ENCODE data around the gene MVK.

Gene MVK

DNA sequence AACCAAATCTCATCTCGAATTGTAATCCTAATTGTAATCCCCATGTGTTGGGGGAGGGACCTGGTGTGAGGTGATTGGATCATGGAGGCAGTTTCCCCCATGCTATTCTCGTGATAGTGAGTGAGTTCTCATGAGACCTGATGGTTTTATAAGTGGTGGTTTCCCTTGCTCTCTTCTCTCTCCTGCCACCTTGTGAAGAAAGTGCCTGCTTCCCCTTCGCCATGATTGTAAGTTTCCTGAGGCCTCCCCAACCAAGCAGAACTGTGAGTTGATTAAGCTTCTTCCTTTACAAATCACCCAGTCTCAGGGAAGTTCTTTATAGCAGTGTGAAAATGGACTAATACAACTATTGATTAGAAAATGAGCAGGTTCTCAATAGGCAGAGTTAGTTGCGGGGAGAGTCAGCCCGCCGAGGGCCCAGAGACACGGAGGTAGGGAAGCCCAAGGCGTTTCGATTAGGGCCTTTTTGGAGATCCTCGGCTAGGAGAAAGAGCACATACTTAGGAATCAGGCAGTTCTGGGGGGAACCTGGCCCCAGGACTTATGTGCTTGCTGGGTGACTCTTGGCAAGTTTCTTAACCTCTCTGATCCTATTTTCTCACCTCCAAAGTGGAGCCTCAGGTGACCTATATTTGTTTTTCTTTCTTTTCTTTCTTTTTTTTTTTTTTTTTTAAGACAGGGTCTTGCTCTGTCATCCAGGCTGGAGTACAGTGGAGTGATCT, 65.7 kb downstream of the MVK start:
- in situ Hi-C loops (cut with MboI; ENCODE audit: low pct_unique_long_range_greater_than_20kb, low sequenced_read_pairs, unreplicated experiment): no loop called here

DNA sequence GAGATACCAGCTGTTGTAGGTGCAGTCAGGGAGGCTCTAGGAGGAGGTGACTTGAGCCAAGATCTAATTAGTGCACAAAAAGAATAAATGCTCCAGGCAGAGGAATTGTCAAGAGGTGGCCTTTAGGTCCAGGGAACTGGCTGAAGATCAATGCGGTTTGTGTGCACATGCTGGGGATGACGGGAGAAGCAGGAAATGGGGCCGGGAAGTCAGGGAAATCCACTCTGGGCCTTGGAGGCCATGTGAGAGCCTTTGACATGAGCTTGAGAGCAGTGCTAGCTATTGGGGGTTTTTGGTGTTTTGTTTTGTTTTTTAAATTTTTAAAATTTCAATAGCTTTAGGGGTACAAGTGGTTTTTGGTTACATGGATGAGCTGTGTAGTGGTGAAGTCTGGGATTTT, 67.4 kb downstream of the MVK start:
- TF ChIP-seq, protein P1, sequence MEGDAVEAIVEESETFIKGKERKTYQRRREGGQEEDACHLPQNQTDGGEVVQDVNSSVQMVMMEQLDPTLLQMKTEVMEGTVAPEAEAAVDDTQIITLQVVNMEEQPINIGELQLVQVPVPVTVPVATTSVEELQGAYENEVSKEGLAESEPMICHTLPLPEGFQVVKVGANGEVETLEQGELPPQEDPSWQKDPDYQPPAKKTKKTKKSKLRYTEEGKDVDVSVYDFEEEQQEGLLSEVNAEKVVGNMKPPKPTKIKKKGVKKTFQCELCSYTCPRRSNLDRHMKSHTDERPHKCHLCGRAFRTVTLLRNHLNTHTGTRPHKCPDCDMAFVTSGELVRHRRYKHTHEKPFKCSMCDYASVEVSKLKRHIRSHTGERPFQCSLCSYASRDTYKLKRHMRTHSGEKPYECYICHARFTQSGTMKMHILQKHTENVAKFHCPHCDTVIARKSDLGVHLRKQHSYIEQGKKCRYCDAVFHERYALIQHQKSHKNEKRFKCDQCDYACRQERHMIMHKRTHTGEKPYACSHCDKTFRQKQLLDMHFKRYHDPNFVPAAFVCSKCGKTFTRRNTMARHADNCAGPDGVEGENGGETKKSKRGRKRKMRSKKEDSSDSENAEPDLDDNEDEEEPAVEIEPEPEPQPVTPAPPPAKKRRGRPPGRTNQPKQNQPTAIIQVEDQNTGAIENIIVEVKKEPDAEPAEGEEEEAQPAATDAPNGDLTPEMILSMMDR (IDR thresholded peaks at IDR 0.05; ENCODE audit: extremely low read depth, insufficient read depth, missing control alignments): no peak
- in situ Hi-C loops (cut with MboI; ENCODE audit: low pct_unique_long_range_greater_than_20kb, low sequenced_read_pairs, unreplicated experiment): no loop called here
- DNase-seq (ENCODE audit: low spot score): no peak

More for the DNA sequence above, 65.7 kb downstream of the MVK start:
- no peak for DNase-seq (ENCODE audit: low spot score)
- TF ChIP-seq, protein P1 (IDR thresholded peaks at IDR 0.05; ENCODE audit: extremely low read depth, insufficient read depth, missing control alignments): no peak

DNA sequence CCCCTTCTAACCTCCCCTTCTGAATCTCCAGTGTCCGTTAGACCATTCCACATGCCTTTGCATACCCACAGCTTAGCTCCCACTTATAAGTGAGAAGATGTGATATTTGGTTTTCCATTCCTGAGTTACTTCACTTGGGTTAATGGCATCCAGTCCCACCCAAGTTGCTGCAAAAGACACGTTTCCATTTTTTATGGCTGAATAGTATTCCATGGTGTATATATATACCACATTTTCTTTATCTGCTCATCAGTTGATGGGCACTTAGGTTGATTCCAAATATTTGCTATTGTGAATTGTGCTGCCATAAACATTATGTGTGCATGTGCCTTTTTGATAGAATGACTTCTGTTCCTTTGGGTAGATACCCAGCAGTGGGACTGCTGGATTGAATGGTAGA, 67.8 kb downstream of the MVK start:
- TF ChIP-seq, protein P1 (IDR thresholded peaks at IDR 0.05; ENCODE audit: extremely low read depth, insufficient read depth, missing control alignments): no peak
- no peak for DNase-seq (ENCODE audit: low spot score)
- in situ Hi-C loops (cut with MboI; ENCODE audit: low pct_unique_long_range_greater_than_20kb, low sequenced_read_pairs, unreplicated experiment): no loop called here

DNA sequence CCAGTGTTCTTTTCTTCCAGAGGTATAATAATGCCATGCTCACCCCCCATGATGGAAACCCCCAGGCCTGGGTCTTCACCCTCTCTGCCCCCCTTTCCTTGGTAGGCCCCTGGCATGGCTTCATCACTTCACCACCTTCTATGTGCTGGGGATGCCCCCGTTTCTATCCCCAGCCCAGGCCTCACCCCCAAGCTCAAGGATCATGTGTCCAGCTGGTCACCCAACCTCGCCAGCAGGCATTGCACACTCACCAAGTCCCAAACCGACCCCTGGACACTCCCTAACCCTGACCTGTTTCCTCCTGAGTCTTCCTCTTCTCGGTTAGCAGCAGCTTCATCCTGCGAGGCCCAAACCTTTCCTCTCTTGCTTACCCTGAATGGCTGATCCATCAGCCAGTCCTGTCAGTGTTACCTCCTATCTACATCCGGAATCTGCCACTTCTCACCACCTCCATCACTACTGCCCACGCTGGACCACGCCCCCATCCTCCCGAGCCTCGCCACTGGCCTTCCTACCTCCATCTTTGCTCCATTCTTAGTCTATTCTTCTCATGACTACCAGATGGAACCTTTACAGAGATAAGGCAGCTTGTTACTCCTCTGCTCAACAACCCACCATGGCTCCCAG, 69.0 kb downstream of the MVK start:
- in situ Hi-C loops (cut with MboI; ENCODE audit: low pct_unique_long_range_greater_than_20kb, low sequenced_read_pairs, unreplicated experiment): no loop called here
- TF ChIP-seq, protein P1 (IDR thresholded peaks at IDR 0.05; ENCODE audit: extremely low read depth, insufficient read depth, missing control alignments): no peak
- DNase-seq (ENCODE audit: low spot score): no peak

DNA sequence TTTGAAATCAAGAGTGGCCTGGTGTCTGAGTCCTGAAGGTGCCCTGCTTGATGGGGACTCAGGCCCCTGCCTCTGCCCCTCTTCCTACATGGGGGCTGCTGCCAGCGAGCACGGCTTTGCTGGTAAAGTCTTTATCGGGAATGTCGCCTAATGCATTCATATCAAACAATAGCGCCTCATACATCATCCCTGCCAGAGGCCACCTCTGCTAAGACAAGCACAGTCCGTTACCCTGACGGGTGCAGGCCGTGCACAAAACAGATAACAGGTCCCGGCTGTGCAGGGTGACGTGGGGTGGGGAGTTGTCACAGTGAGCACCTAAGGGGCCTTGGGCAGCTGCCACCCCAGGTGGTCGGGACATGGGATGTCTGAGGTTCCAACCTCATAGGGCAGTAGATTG, 71.6 kb downstream of the MVK start:
- TF ChIP-seq, protein P1 (IDR thresholded peaks at IDR 0.05; ENCODE audit: extremely low read depth, insufficient read depth, missing control alignments): no peak
- in situ Hi-C loops (cut with MboI; ENCODE audit: low pct_unique_long_range_greater_than_20kb, low sequenced_read_pairs, unreplicated experiment): no loop called here

DNA sequence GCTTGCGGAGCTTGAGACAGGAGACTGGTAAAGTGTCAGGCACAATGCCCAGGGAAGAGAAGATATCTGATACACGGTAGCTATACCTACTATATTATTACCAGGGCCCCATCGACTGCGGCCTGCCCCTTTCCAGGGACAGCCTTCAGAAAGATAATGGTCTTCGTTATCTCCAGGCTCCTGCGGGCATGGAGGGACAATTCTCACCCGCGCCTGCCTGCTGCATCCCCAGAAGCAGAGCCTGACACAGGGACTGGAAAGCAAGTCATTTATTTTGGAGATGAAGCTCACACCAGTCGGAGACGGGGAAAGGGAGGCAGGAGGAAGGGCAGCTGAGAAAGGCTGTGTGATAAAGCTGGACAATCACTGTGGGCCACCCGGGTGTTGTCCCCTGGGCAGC, 72.1 kb downstream of the MVK start:
- DNase-seq (ENCODE audit: low spot score): no peak
- in situ Hi-C loops (cut with MboI; ENCODE audit: low pct_unique_long_range_greater_than_20kb, low sequenced_read_pairs, unreplicated experiment): no loop called here
- TF ChIP-seq, protein P1 (IDR thresholded peaks at IDR 0.05; ENCODE audit: extremely low read depth, insufficient read depth, missing control alignments): no peak

More for the DNA sequence above, 71.6 kb downstream of the MVK start:
- DNase-seq (ENCODE audit: low spot score): no peak

Data from GM13977 (cell line).